IMR-90 (cell line): ENCODE results near the gene CD6. TPM values are rescaled to one million over a fixed set of nuclear protein-coding genes. Genes with fewer than 3 reads are reported as not detected.

Experiments used
- ATAC-seq: fragments of 200-7000 bp; cut with Tn5 transposase; 2 replicates; pipeline ENCODE4 v1.9.1; 2020; ENCODE audit warnings: low read depth, mild to moderate bottlenecking, moderate library complexity
- BruUV-seq: library from RNA; stranded (reverse); fragments of 400-500 nt; replicated peaks from 2 replicates; lab custom pipeline; 2021; lab: Mats Ljungman, UMichigan
- CTCF ChIA-PET: fragments of 300-600 bp; formaldehyde crosslinking; extraction: SDS; loops from one replicate; lab custom pipeline; 2021; ENCODE audit warnings: antibody characterized with exemption; lab: Yijun Ruan, JAX
- POLR2A ChIA-PET: fragments of 300-600 bp; sonication (Branson Sonifier 250); formaldehyde crosslinking; loops from one replicate; lab custom pipeline; 2022; ENCODE audit warnings: antibody characterized with exemption; ENCODE audit not compliant: unreplicated experiment; lab: Charles Lee
- DNase-seq: peaks from one replicate; pipeline ENCODE4 v3.0.0; 2013
- H2AFZ ChIP-seq: replicated peaks from 2 replicates; pipeline ENCODE3; 2013; ENCODE audit warnings: low read length, mild to moderate bottlenecking; ENCODE audit not compliant: poor library complexity
- H2AK5ac ChIP-seq: 2 replicates; pipeline ENCODE4 v1.6.1; 2013; ENCODE audit warnings: low read depth, low read length, inconsistent platforms
- H2AK9ac ChIP-seq: replicated peaks from 2 replicates; pipeline ENCODE3; 2013; ENCODE audit warnings: mild to moderate bottlenecking, low read depth, low read length, moderate library complexity; ENCODE audit not compliant: poor library complexity
- H2BK120ac ChIP-seq: 2 replicates; pipeline ENCODE4 v1.6.1; 2013; ENCODE audit warnings: low read depth, low read length, inconsistent platforms
- H2BK15ac ChIP-seq: 3 replicates; pipeline ENCODE4 v1.6.1; 2013; ENCODE audit warnings: low read depth, low read length, inconsistent platforms
- H2BK20ac ChIP-seq: 2 replicates; pipeline ENCODE4 v1.6.1; 2013; ENCODE audit warnings: low read depth, mild to moderate bottlenecking, inconsistent platforms, low read length, moderate library complexity
- H2BK5ac ChIP-seq: 2 replicates; pipeline ENCODE4 v1.6.1; 2013; ENCODE audit warnings: mild to moderate bottlenecking, low read depth, low read length, inconsistent platforms; ENCODE audit not compliant: poor library complexity, severe bottlenecking
- H3K14ac ChIP-seq: replicated peaks from 2 replicates; pipeline ENCODE4 v1.6.1; 2013; ENCODE audit warnings: low read depth, low read length, inconsistent platforms
- H3K18ac ChIP-seq: 2 replicates; pipeline ENCODE4 v1.6.1; 2013; ENCODE audit warnings: low read depth, low read length, control low read depth
- H3K23ac ChIP-seq: 2 replicates; pipeline ENCODE4 v1.6.1; 2013; ENCODE audit warnings: low read depth, low read length, inconsistent platforms
- H3K27ac ChIP-seq: 2 replicates; pipeline ENCODE4 v1.5.1; 2013; ENCODE audit warnings: mild to moderate bottlenecking, control low read depth, low read length; ENCODE audit not compliant: insufficient read depth
- H3K27me3 ChIP-seq: 2 replicates; pipeline ENCODE4 v1.6.1; 2013; ENCODE audit warnings: low read length; ENCODE audit not compliant: control insufficient read depth, insufficient read depth
- H3K36me3 ChIP-seq: 2 replicates; pipeline ENCODE4 v1.6.1; 2013; ENCODE audit warnings: low read length, mixed read lengths; ENCODE audit not compliant: control insufficient read depth, insufficient read depth
- H3K4ac ChIP-seq: 2 replicates; pipeline ENCODE4 v1.6.1; 2013; ENCODE audit warnings: low read depth, low read length, inconsistent platforms
- H3K4me1 ChIP-seq: 2 replicates; pipeline ENCODE4 v1.6.1; 2013; ENCODE audit warnings: low read length, mixed read lengths; ENCODE audit not compliant: control insufficient read depth, insufficient read depth
- H3K4me2 ChIP-seq: 2 replicates; pipeline ENCODE4 v1.6.1; 2013; ENCODE audit warnings: low read depth, mild to moderate bottlenecking, control low read depth, low read length, moderate library complexity
- H3K4me3 ChIP-seq: 2 replicates; pipeline ENCODE4 v1.5.1; 2013; ENCODE audit warnings: low read depth, mild to moderate bottlenecking, control low read depth, low read length, moderate library complexity; ENCODE audit not compliant: insufficient read depth
- H3K56ac ChIP-seq: 2 replicates; pipeline ENCODE4 v1.6.1; 2013; ENCODE audit warnings: low read length, inconsistent platforms; ENCODE audit not compliant: insufficient read depth; ENCODE audit errors: extremely low read depth
- H3K79me1 ChIP-seq, 2 experiments: 2 replicates each; pipeline ENCODE4 v1.6.1; 2013; ENCODE audit warnings: low read length in 2 of 2, inconsistent platforms in 1 of 2, low read depth in 1 of 2
- H3K9ac ChIP-seq: 2 replicates; pipeline ENCODE4 v1.6.1; 2013; ENCODE audit warnings: low read depth, low read length, control low read depth
- H3K9me1 ChIP-seq: 2 replicates; pipeline ENCODE4 v1.6.1; 2013; ENCODE audit warnings: low read length, inconsistent platforms; ENCODE audit not compliant: insufficient read depth
- H3K9me3 ChIP-seq: 2 replicates; pipeline ENCODE4 v1.6.1; 2013; ENCODE audit warnings: low read length; ENCODE audit not compliant: control insufficient read depth, insufficient read depth
- H4K20me1 ChIP-seq: 2 replicates; pipeline ENCODE4 v1.6.1; 2013; ENCODE audit warnings: low read length, inconsistent platforms; ENCODE audit not compliant: insufficient read depth
- H4K5ac ChIP-seq: 2 replicates; pipeline ENCODE4 v1.6.1; 2013; ENCODE audit warnings: mild to moderate bottlenecking, low read depth, low read length, control low read depth
- H4K8ac ChIP-seq, 2 experiments: 2 replicates each; pipeline ENCODE4 v1.6.1; 2013; ENCODE audit warnings: low read depth in 2 of 2, low read length in 2 of 2, control low read depth in 1 of 2, inconsistent platforms in 1 of 2
- H4K91ac ChIP-seq: 2 replicates; pipeline ENCODE4 v1.6.1; 2013; ENCODE audit warnings: low read depth, low read length, inconsistent platforms; ENCODE audit not compliant: insufficient read depth
- BHLHE40 ChIP-seq: fragments of 150-350 bp; IDR thresholded peaks from 2 replicates; pipeline ENCODE4 v1.6.1; 2016; ENCODE audit warnings: mild to moderate bottlenecking, low read depth, low read length
- CEBPB ChIP-seq: IDR thresholded peaks from 2 replicates; pipeline ENCODE4 v1.6.1; 2012; ENCODE audit warnings: low read depth, low read length, improper control_type of control experiment
- CTCF ChIP-seq: conservative IDR thresholded peaks from 2 replicates; pipeline ENCODE4 v1.5.1; 2012; ENCODE audit warnings: mild to moderate bottlenecking, low read depth, low read length, improper control_type of control experiment
- FOS ChIP-seq: fragments of 150-350 bp; IDR thresholded peaks from 2 replicates; pipeline ENCODE4 v1.6.1; 2016; ENCODE audit warnings: low read depth, low read length
- MAFK ChIP-seq: IDR thresholded peaks from 2 replicates; pipeline ENCODE4 v1.6.1; 2012; ENCODE audit warnings: low read depth, low read length, improper control_type of control experiment
- MAZ ChIP-seq: IDR thresholded peaks from 2 replicates; pipeline ENCODE4 v1.6.1; 2012; ENCODE audit warnings: low read depth, mild to moderate bottlenecking, low read length, improper control_type of control experiment, moderate library complexity, borderline replicate concordance
- MXI1 ChIP-seq: IDR thresholded peaks from 2 replicates; pipeline ENCODE4 v1.6.1; 2012; ENCODE audit warnings: low read depth, mild to moderate bottlenecking, low read length, moderate library complexity, borderline replicate concordance
- POLR2A ChIP-seq: IDR thresholded peaks from 2 replicates; pipeline ENCODE4 v1.6.1; 2012; ENCODE audit warnings: mild to moderate bottlenecking, low read depth, low read length
- RFX5 ChIP-seq: IDR thresholded peaks from 2 replicates; pipeline ENCODE4 v1.8.0; 2012; ENCODE audit warnings: low read depth, mild to moderate bottlenecking, low read length, moderate library complexity
- SMC3 ChIP-seq: fragments of 150-350 bp; IDR thresholded peaks from 2 replicates; pipeline ENCODE4 v1.6.1; 2016; ENCODE audit warnings: low read depth, mild to moderate bottlenecking, antibody characterized with exemption, low read length, moderate library complexity
- USF2 ChIP-seq: fragments of 150-350 bp; IDR thresholded peaks from 2 replicates; pipeline ENCODE4 v1.6.1; 2017; ENCODE audit warnings: mild to moderate bottlenecking, antibody characterized with exemption, low read length, low read depth
- WGBS, 2 experiments: methylation state at CpG; one replicate each; pipeline versions ENCODE4 v1.1.5 to v1.1.7; 2013; ENCODE audit warnings: missing lambda C conversion rate in 2 of 2; ENCODE audit not compliant: insufficient read length in 1 of 2; ENCODE audit errors: extremely low coverage in 2 of 2; 5-methylcytosine and 5-hydroxymethylcytosine counted together
- dilution Hi-C: fragments of 300-500 bp; cut with HindIII; formaldehyde crosslinking; loops from one replicate; pipeline ENCODE4 v1.14.3; 2018; ENCODE audit warnings: low sequenced_read_pairs; ENCODE audit not compliant: unreplicated experiment
- in situ Hi-C: fragments of 300-500 bp; cut with MboI; formaldehyde crosslinking; loops from 3 replicates; pipeline ENCODE4 v1.14.3; 2019; ENCODE audit warnings: low sequenced_read_pairs, inconsistent platforms, mixed read lengths
- intact Hi-C: fragments of 100-400 bp; cut with micrococcal nuclease; formaldehyde crosslinking; loops from 2 replicates; pipeline ENCODE4 v1.10.0; 2022
- polyA plus RNA-seq, 3 experiments: library from polyadenylated mRNA; depleted of rRNA; stranded (reverse); fragments of >200 nt; gene quantifications; 2 replicates each; pipeline ENCODE4 v1.2.3, GENCODE V29; 2012; ENCODE audit warnings: low replicate concordance in 1 of 3
- total RNA-seq: library from RNA; depleted of rRNA; stranded (reverse); fragments of >200 nt; gene quantifications from 2 replicates; pipeline ENCODE4 v1.2.3, GENCODE V29; 2012

The CD6 gene
- total and polyA plus RNA-seq, 2 of the 4 experiments (the other 2 are of a cell fraction): not detected

GRCh38 chr11:61001931-61002330, 30.5 kb downstream of the CD6 start:
- Histone ChIP-seq H3K27me3 (peaks cover 48% of the 10 kb centered on the region), H4K20me1 (no peaks in the 10 kb centered on the region), H2AFZ (no peak overlapping the region), H3K79me1 (no peaks in the 10 kb centered on the region), H3K36me3 (no peaks in the 10 kb centered on the region), H2BK20ac (no peak overlapping the region), H3K9me3 (no peaks in the 10 kb centered on the region), H4K91ac (no peak overlapping the region), H3K14ac (no peak overlapping the region), H2BK15ac (no peak overlapping the region), H3K56ac (no peak overlapping the region), H3K4me2 (no peak overlapping the region), H3K4ac (no peak overlapping the region), H2AK5ac (no peak overlapping the region), H4K8ac (no peak overlapping the region), H2BK120ac (no peak overlapping the region), H2BK5ac (no peak overlapping the region), H3K4me3 (no peak overlapping the region), H3K23ac (no peak overlapping the region), H3K9ac (no peak overlapping the region), H2AK9ac (no peak overlapping the region), H3K27ac (no peak overlapping the region), H3K18ac (no peak overlapping the region), H3K9me1 (no peaks in the 10 kb centered on the region), H4K5ac (no peak overlapping the region), H3K4me1 (no peaks in the 10 kb centered on the region)
- in situ Hi-C loops (no loop called here), intact Hi-C loops (no loop called here), dilution Hi-C loops (no loop called here)
- ChIA-PET CTCF (no interaction called here), POLR2A (no interaction called here)
- DNase-seq (no peak), ATAC-seq (no peak)
- WGBS, 2 experiments: 100% methylated on average over 2 of the region's 3 CpGs; no CpG with 5 or more reads in 1 of the 2 experiments
- BruUV-seq: no TSS peak
- TF ChIP-seq CEBPB (no peak), MAZ (no peak), USF2 (no peak), POLR2A (no peak), RFX5 (no peak), MAFK (no peak), CTCF (no peak), BHLHE40 (no peak), SMC3 (no peak), FOS (no peak), MXI1 (no peak)
